T follicular helper cell (primary cell): Measurements from ENCODE around the gene USH1G.

ENCODE experiments used
- DNase-seq: peaks from one replicate; pipeline ENCODE4 v3.0.0-alpha.2; 2020; ENCODE audit warnings: low read depth

The USH1G gene

GRCh38 chr17:74954115-74954514 is 31.1 kb upstream of the USH1G start:
- no peak for DNase-seq

GRCh38 chr17:74953134-74953687 is 30.2 kb upstream of the USH1G start:
- DNase-seq, result no peak

- no peak for DNase-seq
Observed at GRCh38 chr17:74952431-74953133, 29.5 kb upstream of the USH1G start.

GRCh38 chr17:74951680-74952421 is 28.8 kb upstream of the USH1G start:
- DNase-seq, result no peak

GRCh38 chr17:74951065-74951464 is 28.0 kb upstream of the USH1G start:
- DNase-seq, result no peak

- no peak for DNase-seq
Observed at GRCh38 chr17:74950207-74950606, 27.2 kb upstream of the USH1G start.

GRCh38 chr17:74949455-74950115 is 26.5 kb upstream of the USH1G start:
- no peak for DNase-seq

- no peak for DNase-seq
Observed at GRCh38 chr17:74947041-74947754, 24.1 kb upstream of the USH1G start.

- no peak for DNase-seq
Observed at GRCh38 chr17:74946641-74947040, 23.6 kb upstream of the USH1G start.

- DNase-seq, result no peak
Observed at GRCh38 chr17:74945543-74945942, 22.5 kb upstream of the USH1G start.

GRCh38 chr17:74943808-74944522 is 20.9 kb upstream of the USH1G start:
- DNase-seq, result no peak

- no peak for DNase-seq
Observed at GRCh38 chr17:74941128-74941725, 18.2 kb upstream of the USH1G start.

GRCh38 chr17:74939534-74939933 is 16.5 kb upstream of the USH1G start:
- DNase-seq, result no peak

- DNase-seq, result no peak
Observed at GRCh38 chr17:74938194-74938950, 15.3 kb upstream of the USH1G start.

- DNase-seq, result no peak
Observed at GRCh38 chr17:74937064-74938051, 14.3 kb upstream of the USH1G start.

GRCh38 chr17:74936470-74936799 is 13.4 kb upstream of the USH1G start:
- no peak for DNase-seq

GRCh38 chr17:74935585-74936469 is 12.8 kb upstream of the USH1G start, which contains the start of gene OTOP3:
Gene OTOP3, plus strand, starts transcription at chr17:74935898. Its CDS starts 24 bp downstream, at chr17:74935922.
- no peak for DNase-seq

- DNase-seq, result no peak
Observed at GRCh38 chr17:74935048-74935447, 12.0 kb upstream of the USH1G start.
